ENCODE results near the gene SPRY1. TPM values are rescaled to one million over a fixed set of nuclear protein-coding genes. Genes with fewer than 3 reads are reported as not detected.

SPRY1 gene
- total RNA-seq, 4 donors from 2014 or later: 103 to 136 (median 136) TPM

GRCh38 chr4:123350191-123350544 lies 46.4 kb upstream of the SPRY1 start:
- Histone ChIP-seq H3K4me1 (peaks cover 10 to 20% (median 15%) of the 10 kb centered on the region in 4 donors), H3K9me3 (no peaks in the 10 kb centered on the region), H3K4me3 (no peak overlapping the region), H3K27me3 (no peaks in the 10 kb centered on the region), H3K27ac (replicated peaks in 1 of 4) (no peak overlapping the region), H3K36me3 (no peaks in the 10 kb centered on the region)
- no peak for TF ChIP-seq EP300 (IDR thresholded peaks at IDR 0.05)
- 86% methylated on average over 5 of the region's 5 CpGs for WGBS
- DNase-seq (ENCODE audit: extremely low spot score): no peak
- intact Hi-C loops (cut with DNase I): no loop called here

- 98% methylated on average over 6 of the region's 6 CpGs for WGBS
- H3K4me1 ChIP-seq: peaks cover 10 to 20% (median 15%) of the 10 kb centered on the region in 4 donors
- intact Hi-C loops (cut with DNase I): no loop called here
- no peaks in the 10 kb centered on the region for H3K36me3 ChIP-seq
- H3K4me3 ChIP-seq: no peak overlapping the region
- H3K27me3 ChIP-seq: no peaks in the 10 kb centered on the region
- H3K27ac ChIP-seq (replicated peaks in 1 of 4): no peak overlapping the region
- no peak for TF ChIP-seq EP300 (IDR thresholded peaks at IDR 0.05)
- no peak for TF ChIP-seq CTCF (IDR thresholded peaks at IDR 0.05)
- no peak for TF ChIP-seq POLR2A (IDR thresholded peaks at IDR 0.05; ENCODE audit: low read depth)
- no peak for TF ChIP-seq POLR2AphosphoS5 (IDR thresholded peaks at IDR 0.05)
- DNase-seq (ENCODE audit: extremely low spot score): no peak
- no peaks in the 10 kb centered on the region for H3K9me3 ChIP-seq
These were observed 45.9 kb upstream of the SPRY1 start for GRCh38 chr4:123350726-123351125.

GRCh38 chr4:123351713-123352112 lies 44.9 kb upstream of the SPRY1 start:
- intact Hi-C loops (cut with DNase I): no loop called here
- WGBS: 96% methylated on average over 14 of the region's 19 CpGs

GRCh38 chr4:123352240-123352945 lies 44.2 kb upstream of the SPRY1 start:
- 36% methylated on average over 6 of the region's 6 CpGs for WGBS
- no peak for DNase-seq (ENCODE audit: extremely low spot score)
- TF ChIP-seq EP300 (IDR thresholded peaks at IDR 0.05) (no peak), POLR2A (IDR thresholded peaks at IDR 0.05; ENCODE audit: low read depth) (no peak), POLR2AphosphoS5 (IDR thresholded peaks at IDR 0.05) (no peak), CTCF (IDR thresholded peaks at IDR 0.05) (no peak)
- intact Hi-C loops (cut with DNase I): no loop called here
- H3K27ac ChIP-seq (replicated peaks in 1 of 4): peak overlapping the region; percentile 8 to 56 (median 26)
- no peaks in the 10 kb centered on the region for H3K27me3 ChIP-seq
- H3K4me1 ChIP-seq: peaks cover 10 to 25% (median 16%) of the 10 kb centered on the region in 4 donors
- no peak overlapping the region for H3K4me3 ChIP-seq
- H3K36me3 ChIP-seq: no peaks in the 10 kb centered on the region
- no peaks in the 10 kb centered on the region for H3K9me3 ChIP-seq

More at GRCh38 chr4:123351713-123352112, 44.9 kb upstream of the SPRY1 start:
- Histone ChIP-seq H3K4me1 (peaks cover 10 to 20% (median 16%) of the 10 kb centered on the region in 4 donors), H3K36me3 (no peaks in the 10 kb centered on the region), H3K27ac (replicated peaks in 1 of 4) (peak overlapping the region in 1 of 4 donors; percentile 56), H3K9me3 (no peaks in the 10 kb centered on the region), H3K4me3 (no peak overlapping the region), H3K27me3 (no peaks in the 10 kb centered on the region)
- no peak for DNase-seq (ENCODE audit: extremely low spot score)
- TF ChIP-seq POLR2AphosphoS5 (IDR thresholded peaks at IDR 0.05) (no peak), CTCF (IDR thresholded peaks at IDR 0.05) (no peak), EP300 (IDR thresholded peaks at IDR 0.05) (no peak)

GRCh38 chr4:123352966-123353365 lies 43.6 kb upstream of the SPRY1 start:
- Histone ChIP-seq H3K4me1 (peaks cover 10 to 25% (median 16%) of the 10 kb centered on the region in 4 donors), H3K4me3 (no peak overlapping the region), H3K27ac (replicated peaks in 1 of 4) (peak overlapping the region; percentile 8 to 56 (median 26)), H3K27me3 (no peaks in the 10 kb centered on the region), H3K36me3 (no peaks in the 10 kb centered on the region), H3K9me3 (no peaks in the 10 kb centered on the region)
- TF ChIP-seq EP300 (IDR thresholded peaks at IDR 0.05) (no peak), CTCF (IDR thresholded peaks at IDR 0.05) (no peak), POLR2A (IDR thresholded peaks at IDR 0.05; ENCODE audit: low read depth) (no peak), POLR2AphosphoS5 (IDR thresholded peaks at IDR 0.05) (no peak)
- DNase-seq (ENCODE audit: extremely low spot score): no peak
- WGBS: 86% methylated on average over 1 of the region's 1 CpG
- intact Hi-C loops (cut with DNase I): no loop called here

All from esophagus muscularis mucosa (tissue), 4 donors.